GM18505 (cell line): ENCODE measurements around the gene COX19.
A peak's percentile ranks its signal among the peaks of the same experiment; 100 is the strongest.
"Not testable (repeated sequence)": the region's sequence is repeated elsewhere in the genome, so short reads cannot be mapped to it uniquely, and the experiment has no call there.

Source experiments
- ATAC-seq: cut with Tn5 transposase; IDR thresholded peaks from one replicate; pipeline ENCODE4 v1.9.1; 2021; ENCODE audit not compliant: unreplicated experiment
- POLR2A ChIP-seq: IDR thresholded peaks from 4 replicates; pipeline ENCODE4 v1.6.1; 2011; ENCODE audit warnings: borderline replicate concordance; ENCODE audit not compliant: insufficient read depth, insufficient read length; ENCODE audit errors: extremely low read depth

Gene COX19

GRCh38 chr7:945556-946255, 29.6 kb downstream of the COX19 start:
- no peak for ATAC-seq
- TF ChIP-seq POLR2A: no peak

GRCh38 chr7:945147-945555, 30.2 kb downstream of the COX19 start:
- ATAC-seq: no peak
- no peak for TF ChIP-seq POLR2A

- no peak for ATAC-seq
These were observed 30.6 kb downstream of the COX19 start for GRCh38 chr7:944744-945143.

GRCh38 chr7:943793-944192, 31.6 kb downstream of the COX19 start:
- not testable (repeated sequence) for ATAC-seq

More at GRCh38 chr7:944744-945143, 30.6 kb downstream of the COX19 start:
- TF ChIP-seq POLR2A: no peak

GRCh38 chr7:940599-941408, 34.5 kb downstream of the COX19 start:
- no peak for TF ChIP-seq POLR2A
- no peak for ATAC-seq

GRCh38 chr7:939843-940242, 35.5 kb downstream of the COX19 start:
- TF ChIP-seq POLR2A: no peak
- ATAC-seq: no peak

- no peak for TF ChIP-seq POLR2A
- no peak for ATAC-seq
These were observed 36.7 kb downstream of the COX19 start for GRCh38 chr7:938546-939185.

GRCh38 chr7:937856-938484, 37.4 kb downstream of the COX19 start:
- TF ChIP-seq POLR2A: no peak

GRCh38 chr7:936386-937054, 38.8 kb downstream of the COX19 start:
- no peak for TF ChIP-seq POLR2A
- peak; percentile 74 for ATAC-seq

More at GRCh38 chr7:937856-938484, 37.4 kb downstream of the COX19 start:
- no peak for ATAC-seq

GRCh38 chr7:935874-936385, 39.4 kb downstream of the COX19 start:
- no peak for TF ChIP-seq POLR2A
- no peak for ATAC-seq

- ATAC-seq: no peak
- TF ChIP-seq POLR2A: no peak
These were observed 40.0 kb downstream of the COX19 start for GRCh38 chr7:935164-935873.
